Measurements from ENCODE around the gene VCAN.

GRCh38 chr5:83570916-83571315, 99.4 kb downstream of the VCAN start:
- no peak for TF ChIP-seq REST (IDR thresholded peaks at IDR 0.05; ENCODE audit: insufficient read depth in 1 of 2, low read depth in 2 of 2, low read length in 2 of 2)
- no peak for TF ChIP-seq POLR2AphosphoS5 (IDR thresholded peaks at IDR 0.05; ENCODE audit: low read depth, low read length)
- TF ChIP-seq SIN3A (IDR thresholded peaks at IDR 0.05; ENCODE audit: borderline replicate concordance, insufficient read depth, low read length), result no peak
- no peak for TF ChIP-seq TAF1 (IDR thresholded peaks at IDR 0.05; ENCODE audit: borderline replicate concordance, insufficient read depth, low read length)
- no peak for TF ChIP-seq FOXP2 (optimal IDR thresholded peaks at IDR 0.05; ENCODE audit: borderline replicate concordance, extremely low read depth, extremely low read length, insufficient read depth)
